Endothelial cell of umbilical vein (primary cell): ENCODE results near the gene ZBTB25. TPM values are rescaled to one million over a fixed set of nuclear protein-coding genes. Genes with fewer than 3 reads are reported as not detected.

ENCODE experiments used
- BruUV-seq: library from RNA; stranded (reverse); fragments of 400-500 nt; replicated peaks from 2 replicates; lab custom pipeline; 2021; lab: Mats Ljungman, UMichigan
- CTCF ChIA-PET: fragments of 300-600, 350-600 bp; sonication (Branson Sonifier 250); formaldehyde crosslinking; loops from one replicate; lab custom pipeline; 2021; ENCODE audit warnings: antibody characterized with exemption, inconsistent platforms; lab: Charles Lee
- POLR2A ChIA-PET: fragments of 300-600, 350-600 bp; sonication (Branson Sonifier 250); formaldehyde crosslinking; loops from one replicate; lab custom pipeline; 2021; ENCODE audit warnings: antibody characterized with exemption, inconsistent platforms; lab: Charles Lee
- DNase-seq: peaks from one replicate; pipeline ENCODE4 v3.0.0-alpha.2; 2011; ENCODE audit warnings: low read depth, low spot score
- FAIRE-seq: peaks from 2 replicates; lab custom pipeline; 2011; peaks lifted over from hg19 to GRCh38; lab: Jason Lieb, UNC
- H2AFZ ChIP-seq: 2 replicates; pipeline ENCODE4 v1.6.0; 2012; ENCODE audit warnings: low read depth, low read length, control low read depth, inconsistent platforms
- H3K27ac ChIP-seq: 2 replicates; pipeline ENCODE4 v1.5.1; 2011; ENCODE audit warnings: low read depth, mild to moderate bottlenecking, control low read depth, low read length, moderate library complexity; ENCODE audit not compliant: insufficient read depth
- H3K27me3 ChIP-seq, 2 experiments: 2 replicates each; pipeline versions ENCODE4 v1.6.0 to v1.6.1; 2011; ENCODE audit warnings: low read length in 2 of 2, mixed read lengths in 1 of 2; ENCODE audit not compliant: control insufficient read depth in 2 of 2, insufficient read depth in 2 of 2
- H3K36me3 ChIP-seq, 2 experiments: 2 replicates in 1 of 2; 3 replicates in 1 of 2; pipeline ENCODE4 v1.5.1; 2011; ENCODE audit warnings: low read length in 2 of 2, mild to moderate bottlenecking in 1 of 2, moderate library complexity in 1 of 2; ENCODE audit not compliant: control insufficient read depth in 2 of 2, insufficient read depth in 2 of 2; ENCODE audit errors: extremely low read depth in 1 of 2
- H3K4me1 ChIP-seq: 3 replicates; pipeline ENCODE4 v1.5.1; 2011; ENCODE audit warnings: mild to moderate bottlenecking, low read length; ENCODE audit not compliant: control insufficient read depth, insufficient read depth; ENCODE audit errors: extremely low read depth
- H3K4me2 ChIP-seq: 2 replicates; pipeline ENCODE4 v1.6.1; 2011; ENCODE audit warnings: low read length, control low read depth, mixed read lengths; ENCODE audit not compliant: insufficient read depth
- H3K4me3 ChIP-seq, 3 experiments: fragments of 200-600 bp in 1 of 3; sonication (generic), shearing (Covaris generic) in 1 of 3; replicated peaks in 1 of 3; 2 replicates each; pipeline ENCODE4 v1.5.1; 2011 to 2016; ENCODE audit warnings: control low read depth in 3 of 3, low read length in 3 of 3, mild to moderate bottlenecking in 2 of 3, inconsistent platforms in 1 of 3, low read depth in 1 of 3, moderate library complexity in 1 of 3; ENCODE audit not compliant: insufficient read depth in 1 of 3
- H3K79me2 ChIP-seq: 2 replicates; pipeline ENCODE4 v1.6.0; 2012; ENCODE audit warnings: low read length, inconsistent platforms; ENCODE audit not compliant: control insufficient read depth, insufficient read depth
- H3K9ac ChIP-seq: replicated peaks from 2 replicates; pipeline ENCODE3; 2011; ENCODE audit warnings: low read length, control low read depth; ENCODE audit not compliant: insufficient read depth; ENCODE audit errors: extremely low read depth
- H3K9me1 ChIP-seq: replicated peaks from 3 replicates; pipeline ENCODE4 v1.6.0; 2011; ENCODE audit warnings: mild to moderate bottlenecking, low read length; ENCODE audit not compliant: control insufficient read depth, insufficient read depth; ENCODE audit errors: extremely low read depth
- H3K9me3 ChIP-seq: replicated peaks from 2 replicates; pipeline ENCODE4 v1.5.1; 2012; ENCODE audit warnings: low read length, inconsistent platforms; ENCODE audit not compliant: control insufficient read depth, insufficient read depth
- H4K20me1 ChIP-seq: replicated peaks from 2 replicates; pipeline ENCODE3; 2011; ENCODE audit warnings: mild to moderate bottlenecking, low read length; ENCODE audit not compliant: control insufficient read depth, insufficient read depth; ENCODE audit errors: extremely low read depth
- CTCF ChIP-seq, 2 donors: IDR thresholded peaks; 1 replicate in 1 of 2; 2 replicates in 1 of 2; pipeline ENCODE4 v1.5.1; 2011; ENCODE audit warnings: low read length in 2 of 2, mild to moderate bottlenecking in 2 of 2, moderate library complexity in 2 of 2, control low read depth in 1 of 2, inconsistent platforms in 1 of 2, low read depth in 1 of 2; ENCODE audit not compliant: insufficient read depth in 1 of 2; ENCODE audit errors: extremely low read depth in 1 of 2
- EZH2 ChIP-seq: IDR thresholded peaks from 2 replicates; pipeline ENCODE4 v1.6.1; 2012; ENCODE audit warnings: borderline replicate concordance, low read depth, mild to moderate bottlenecking, moderate library complexity, low read length, inconsistent platforms; ENCODE audit not compliant: severe bottlenecking
- FOS ChIP-seq: IDR thresholded peaks from 2 replicates; pipeline ENCODE4 v1.6.1; 2011; ENCODE audit warnings: mild to moderate bottlenecking, low read length, moderate library complexity, borderline replicate concordance; ENCODE audit not compliant: insufficient read depth
- GATA2 ChIP-seq: IDR thresholded peaks from 2 replicates; pipeline ENCODE4 v1.7.0; 2011; ENCODE audit warnings: low read depth, mild to moderate bottlenecking, moderate library complexity, mixed read lengths, low read length; ENCODE audit not compliant: insufficient read length, insufficient read depth
- JUN ChIP-seq: IDR thresholded peaks from 2 replicates; pipeline ENCODE4 v1.6.1; 2011; ENCODE audit warnings: borderline replicate concordance, low read depth; ENCODE audit not compliant: insufficient read length, insufficient read depth
- MAX ChIP-seq: IDR thresholded peaks from 2 replicates; pipeline ENCODE4 v1.6.1; 2011; ENCODE audit not compliant: insufficient read depth, insufficient read length
- MYC ChIP-seq: IDR thresholded peaks from one replicate; pipeline ENCODE4 v1.6.1; 2011; ENCODE audit warnings: mild to moderate bottlenecking, low read depth, low read length
- POLR2A ChIP-seq: IDR thresholded peaks from 2 replicates; pipeline ENCODE4 v1.6.1; 2012; ENCODE audit warnings: low read depth, mild to moderate bottlenecking, control low read depth, low read length
- POLR2AphosphoS5 ChIP-seq: IDR thresholded peaks from 2 replicates; pipeline ENCODE4 v1.6.1; 2012; ENCODE audit warnings: low read depth, mild to moderate bottlenecking, control low read depth, low read length, moderate library complexity; ENCODE audit not compliant: insufficient read depth
- dilution Hi-C: fragments of 300-500 bp; cut with MboI; formaldehyde crosslinking; loops from one replicate; pipeline ENCODE4 v1.15.0; 2019; ENCODE audit warnings: low sequenced_read_pairs; ENCODE audit not compliant: extremely low pct_ligation_motif_present
- intact Hi-C: fragments of 100-400 bp; cut with micrococcal nuclease; formaldehyde crosslinking; loops from one replicate; pipeline ENCODE4 v1.10.0; 2022
- polyA plus RNA-seq, 4 experiments: library from polyadenylated mRNA; depleted of rRNA in 3 of 4; stranded (reverse) in 3 of 4; unstranded in 1 of 4; fragments of >200 nt; gene quantifications; 2 replicates each; pipeline versions ENCODE4 v1.2.1 to v1.2.3, GENCODE V29; 2011 to 2012; ENCODE audit warnings: missing spikeins in 1 of 4
- total RNA-seq: library from RNA; stranded (reverse); gene quantifications from 2 replicates; pipeline ENCODE4 v1.2.3, GENCODE V29; 2021

ZBTB25 gene
- total and polyA plus RNA-seq, 2 donors (not counting 3 experiments of a cell fraction or from before 2014, with no cell fraction given): 3.2 to 7.7 TPM

- no peaks in the 10 kb centered on the region for H3K27me3 ChIP-seq
- no peak for TF ChIP-seq MYC
- TF ChIP-seq JUN: no peak
- TF ChIP-seq GATA2: no peak
- TF ChIP-seq CTCF (IDR thresholded peaks at IDR 0.05; ENCODE audit: extremely low read depth in 1 of 2, insufficient read depth in 1 of 2, low read depth in 1 of 2, low read length in 2 of 2): no peak
- TF ChIP-seq EZH2: no peak
- no peak for TF ChIP-seq POLR2A
- no peak for TF ChIP-seq MAX
- no peak for TF ChIP-seq POLR2AphosphoS5
- TF ChIP-seq FOS: no peak
- no peak overlapping the region for H3K4me2 ChIP-seq
- no peaks in the 10 kb centered on the region for H3K9me1 ChIP-seq
- H3K36me3 ChIP-seq: peaks cover 3 to 16% of the 10 kb centered on the region in 2 experiments
- FAIRE-seq: no peak
- no peak overlapping the region for H3K9ac ChIP-seq
- dilution Hi-C loops (no loop called here), intact Hi-C loops (no loop called here)
- H2AFZ ChIP-seq: no peak overlapping the region
- no peak overlapping the region for H3K27ac ChIP-seq
- H3K4me1 ChIP-seq: no peaks in the 10 kb centered on the region
- no peaks in the 10 kb centered on the region for H4K20me1 ChIP-seq
- ChIA-PET POLR2A (no interaction called here), CTCF (interaction anchor here (1.4 to 2.6 kb wide), 6 partner anchors 7 to 78 kb away, joined by 3 to 31 read pairs (median 4); no protein-coding TSS in a partner anchor)
- H3K4me3 ChIP-seq: no peak overlapping the region
- DNase-seq: no peak
- H3K79me2 ChIP-seq: no peaks in the 10 kb centered on the region
- H3K9me3 ChIP-seq: no peaks in the 10 kb centered on the region
- no TSS peak for BruUV-seq
Observed at GRCh38 chr14:64422756-64423155, 80.9 kb downstream of the ZBTB25 start.
